Right atrium auricular region (tissue), 2 donors: Measurements from ENCODE around the gene SSRP1. TPM values are rescaled to one million over a fixed set of nuclear protein-coding genes. Genes with fewer than 3 reads are reported as not detected.

Experiments
- DNase-seq: peaks from one replicate; pipeline ENCODE4 v3.0.0-alpha.2; 2019; ENCODE audit warnings: low spot score
- H3K27ac ChIP-seq, 2 donors: fragments of 200-600 bp; sonication (generic); 1 replicate in 1 of 2; 2 replicates in 1 of 2; pipeline ENCODE4 v1.5.1; 2016 to 2019
- H3K27me3 ChIP-seq, 2 donors: fragments of 200-600 bp; sonication (generic); one replicate each; pipeline versions ENCODE4 v1.5.1 to v1.6.0; 2017 to 2019
- H3K36me3 ChIP-seq: fragments of 200-600 bp; sonication (generic); one replicate; pipeline ENCODE4 v1.5.1; 2016
- H3K4me1 ChIP-seq, 2 donors: fragments of 200-600 bp; sonication (generic); one replicate each; pipeline versions ENCODE4 v1.5.1 to v1.6.0; 2017 to 2019
- H3K4me3 ChIP-seq, 2 donors: fragments of 200-600 bp; sonication (generic); 1 replicate in 1 of 2; 2 replicates in 1 of 2; pipeline ENCODE4 v1.5.1; 2017 to 2019; ENCODE audit warnings: mild to moderate bottlenecking in 1 of 2, moderate library complexity in 1 of 2
- H3K9me3 ChIP-seq, 2 donors: fragments of 200-600 bp; sonication (generic); one replicate each; pipeline ENCODE4 v1.5.1; 2019
- total RNA-seq, 2 donors: library from RNA; depleted of rRNA; stranded (reverse); fragments of >200 nt; gene quantifications; one replicate each; pipeline ENCODE4 v1.1.0, GENCODE V29; 2016
- TF ChIP-seq, protein P1 (sequence below), 2 donors: fragments of 200-600 bp; sonication (generic); IDR thresholded peaks; one replicate each; pipeline ENCODE4 v1.5.1; 2019; ENCODE audit warnings: antibody characterized with exemption in 2 of 2

The SSRP1 gene
- total RNA-seq, 2 donors from 2014 or later = 42.3 to 54.3 TPM

DNA sequence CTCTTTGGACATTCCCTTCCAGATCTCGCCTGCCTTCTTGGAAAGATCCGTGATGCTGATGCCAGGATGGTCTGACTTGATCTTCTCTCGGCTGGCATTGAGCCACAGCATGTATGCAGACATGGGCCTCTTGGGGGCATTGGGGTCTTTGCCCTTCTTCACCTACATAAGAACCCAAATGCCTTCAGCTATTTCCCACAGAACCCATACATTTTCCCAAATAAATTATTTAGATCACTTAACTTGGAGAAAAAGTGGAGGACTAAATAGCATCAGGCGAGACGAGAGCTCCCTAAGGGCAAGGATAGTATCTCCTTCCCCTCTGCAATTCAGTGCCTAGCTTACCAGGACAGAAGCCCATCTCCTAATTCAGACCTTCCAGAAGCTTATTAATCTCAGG, 8.0 kb downstream of the SSRP1 start:
- DNase-seq = no peak
- peak overlapping the region in 1 of 2 donors; percentile 94 for H3K27ac ChIP-seq
- no peaks in the 10 kb centered on the region for H3K9me3 ChIP-seq
- TF ChIP-seq, protein P1, sequence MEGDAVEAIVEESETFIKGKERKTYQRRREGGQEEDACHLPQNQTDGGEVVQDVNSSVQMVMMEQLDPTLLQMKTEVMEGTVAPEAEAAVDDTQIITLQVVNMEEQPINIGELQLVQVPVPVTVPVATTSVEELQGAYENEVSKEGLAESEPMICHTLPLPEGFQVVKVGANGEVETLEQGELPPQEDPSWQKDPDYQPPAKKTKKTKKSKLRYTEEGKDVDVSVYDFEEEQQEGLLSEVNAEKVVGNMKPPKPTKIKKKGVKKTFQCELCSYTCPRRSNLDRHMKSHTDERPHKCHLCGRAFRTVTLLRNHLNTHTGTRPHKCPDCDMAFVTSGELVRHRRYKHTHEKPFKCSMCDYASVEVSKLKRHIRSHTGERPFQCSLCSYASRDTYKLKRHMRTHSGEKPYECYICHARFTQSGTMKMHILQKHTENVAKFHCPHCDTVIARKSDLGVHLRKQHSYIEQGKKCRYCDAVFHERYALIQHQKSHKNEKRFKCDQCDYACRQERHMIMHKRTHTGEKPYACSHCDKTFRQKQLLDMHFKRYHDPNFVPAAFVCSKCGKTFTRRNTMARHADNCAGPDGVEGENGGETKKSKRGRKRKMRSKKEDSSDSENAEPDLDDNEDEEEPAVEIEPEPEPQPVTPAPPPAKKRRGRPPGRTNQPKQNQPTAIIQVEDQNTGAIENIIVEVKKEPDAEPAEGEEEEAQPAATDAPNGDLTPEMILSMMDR (IDR thresholded peaks at IDR 0.05) = no peak
- peaks cover 62% of the 10 kb centered on the region for H3K36me3 ChIP-seq
- H3K4me1 ChIP-seq = peaks cover 0 to 26% of the 10 kb centered on the region in 2 donors
- no peak overlapping the region for H3K4me3 ChIP-seq
- no peaks in the 10 kb centered on the region for H3K27me3 ChIP-seq

DNA sequence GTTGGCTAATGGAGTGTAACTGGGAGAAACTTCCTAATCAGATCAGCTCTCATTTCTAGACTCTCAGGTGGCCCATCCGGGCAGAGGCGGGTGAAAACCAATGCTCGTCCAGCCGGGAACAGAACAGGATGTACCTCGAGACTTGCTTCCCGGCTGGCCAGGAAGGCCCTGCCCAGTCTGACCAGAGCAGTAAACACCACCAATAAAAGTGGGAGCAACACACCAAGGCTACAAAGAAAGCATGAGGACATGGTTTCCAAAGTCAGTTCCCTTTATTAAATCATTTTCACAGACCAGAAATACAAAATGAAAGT, 10.0 kb downstream of the SSRP1 start:
- Histone ChIP-seq H3K4me1 (peaks cover 0 to 46% of the 10 kb centered on the region in 2 donors), H3K36me3 (peaks cover 44% of the 10 kb centered on the region), H3K4me3 (peak overlapping the region; percentile 62 to 86), H3K9me3 (no peaks in the 10 kb centered on the region), H3K27me3 (no peaks in the 10 kb centered on the region), H3K27ac (peak overlapping the region; percentile 90 to 94)
- TF ChIP-seq, protein P1 (IDR thresholded peaks at IDR 0.05) = no peak
- peak; percentile 87 for DNase-seq

DNA sequence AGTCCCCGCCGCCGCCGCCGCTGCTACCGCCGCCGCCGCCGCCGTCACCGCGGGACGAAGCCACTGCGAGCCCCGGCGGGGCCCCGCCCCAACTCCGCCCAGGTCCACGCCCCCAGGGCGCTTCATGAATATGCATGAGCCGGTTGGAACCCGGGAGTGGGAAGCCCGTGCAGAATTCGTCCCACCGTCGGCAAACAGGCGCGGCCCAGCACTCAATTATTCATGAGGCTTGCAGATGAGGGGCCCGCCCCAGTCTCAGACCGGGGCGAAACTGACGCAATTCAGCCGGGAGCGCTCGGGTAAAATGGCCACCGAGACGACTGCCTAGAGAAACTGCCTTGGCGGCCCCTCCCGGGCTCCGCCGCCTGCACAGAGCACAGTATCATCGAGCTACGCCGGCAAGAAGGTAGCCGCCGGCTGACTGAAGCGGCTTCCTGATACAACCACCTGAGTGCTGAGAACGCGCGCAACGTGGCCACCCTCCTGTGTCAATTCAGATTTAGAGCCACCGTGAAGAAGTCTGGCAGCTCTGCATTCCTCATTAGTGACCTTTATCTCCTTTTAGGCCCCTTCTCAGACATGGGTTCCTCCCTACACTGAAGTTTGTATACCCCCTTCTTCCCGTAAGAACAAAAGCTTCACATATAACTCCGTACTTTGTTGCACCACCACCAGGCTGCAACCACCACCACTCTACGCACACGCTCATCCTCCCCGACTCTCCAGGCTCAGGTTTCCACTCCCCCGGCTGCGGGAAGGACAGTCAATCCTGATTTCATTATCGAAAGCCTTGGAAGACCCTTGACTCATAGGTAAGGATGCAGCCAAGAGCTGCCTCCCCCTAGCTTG, 10.6 kb downstream of the SSRP1 start, which contains the start of gene TNKS1BP1:
Gene TNKS1BP1, minus strand, starts transcription at position 67 of the 849 bp plus-strand sequence. CDS start 3,067 bp downstream, outside the sequence.
- Histone ChIP-seq H3K36me3 (peaks cover 44% of the 10 kb centered on the region), H3K4me1 (peaks cover 0 to 52% of the 10 kb centered on the region in 2 donors), H3K27ac (peak within 1 kb of the TSS; percentile 90 to 94), H3K9me3 (no peaks in the 10 kb centered on the region), H3K4me3 (peak within 1 kb of the TSS; percentile 62 to 86), H3K27me3 (no peaks in the 10 kb centered on the region)
- TF ChIP-seq, protein P1 (IDR thresholded peaks at IDR 0.05) = no peak
- DNase-seq = peak; percentile 100

DNA sequence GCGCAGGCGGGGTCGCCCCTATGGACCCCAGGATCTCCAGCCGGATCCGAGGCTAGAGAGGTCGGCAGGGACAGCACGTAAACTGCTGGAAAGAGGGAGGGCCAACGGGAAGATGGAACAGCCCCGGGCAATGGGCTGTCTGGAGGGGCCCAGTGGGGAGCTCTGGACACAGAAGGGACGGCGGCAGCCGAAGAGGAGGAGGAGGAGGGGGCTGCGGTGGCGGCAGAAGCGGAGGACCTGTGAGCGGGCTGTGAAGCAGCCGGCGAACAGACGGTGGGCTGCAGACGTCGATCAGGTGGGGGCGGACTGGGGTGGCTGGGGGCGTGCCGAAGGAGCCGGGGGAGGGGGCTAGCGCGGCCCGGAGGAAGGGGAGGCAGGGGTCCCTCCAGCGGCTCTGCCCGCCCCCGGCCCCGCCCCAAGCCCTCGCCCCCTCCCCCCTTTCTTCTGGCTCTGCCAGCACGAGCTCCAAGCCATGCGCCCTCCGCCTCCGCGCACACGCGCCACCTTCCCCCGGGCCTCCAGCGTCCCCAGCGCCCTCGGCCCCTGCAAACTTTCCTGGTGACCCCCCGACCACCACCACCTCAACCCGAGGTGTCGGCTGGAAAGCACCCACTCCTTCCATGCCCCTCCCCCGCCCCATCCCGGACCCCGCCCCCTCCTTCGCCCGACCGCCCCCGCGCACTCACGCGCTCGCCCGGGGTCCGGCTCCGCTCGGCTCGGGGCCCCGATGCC, 11.4 kb downstream of the SSRP1 start:
- peaks cover 43% of the 10 kb centered on the region for H3K36me3 ChIP-seq
- DNase-seq = no peak
- peak overlapping the region; percentile 90 to 94 for H3K27ac ChIP-seq
- peaks cover 0 to 57% of the 10 kb centered on the region in 2 donors for H3K4me1 ChIP-seq
- H3K27me3 ChIP-seq = no peaks in the 10 kb centered on the region
- no peaks in the 10 kb centered on the region for H3K9me3 ChIP-seq
- TF ChIP-seq, protein P1 (IDR thresholded peaks at IDR 0.05) = no peak
- H3K4me3 ChIP-seq = peak overlapping the region; percentile 62 to 86

DNA sequence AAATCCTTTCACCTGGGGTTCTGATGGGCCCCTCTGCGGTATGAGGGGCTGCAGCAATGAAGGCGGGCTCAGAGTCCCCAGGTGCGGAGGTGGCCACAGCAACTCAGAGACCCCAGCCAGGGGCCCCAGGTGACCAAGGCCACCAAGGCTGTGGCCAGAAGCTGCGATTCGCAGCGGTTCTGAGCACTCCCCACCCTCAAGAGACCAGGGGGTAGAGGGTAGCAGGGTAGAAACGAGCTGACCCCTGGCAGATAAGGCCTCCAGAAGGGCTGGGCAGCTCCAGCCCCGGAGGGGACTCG, 11.9 kb downstream of the SSRP1 start:
- Histone ChIP-seq H3K4me1 (peaks cover 0 to 57% of the 10 kb centered on the region in 2 donors), H3K9me3 (no peaks in the 10 kb centered on the region), H3K27ac (peak overlapping the region; percentile 90 to 94), H3K36me3 (peaks cover 43% of the 10 kb centered on the region), H3K4me3 (peak overlapping the region; percentile 62 to 86), H3K27me3 (no peaks in the 10 kb centered on the region)
- TF ChIP-seq, protein P1 (IDR thresholded peaks at IDR 0.05) = no peak
- DNase-seq = no peak
